ENCODE data around the gene PDXDC1. TPM values are rescaled to one million over a fixed set of nuclear protein-coding genes. Genes with fewer than 3 reads are reported as not detected.
A peak's percentile ranks its signal among the peaks of the same experiment; 100 is the strongest.
"Not testable (repeated sequence)": the region's sequence is repeated elsewhere in the genome, so short reads cannot be mapped to it uniquely, and the experiment has no call there.

Gene PDXDC1
- total RNA-seq, 1 experiment from 2014 or later: 75.9 TPM

GRCh38 chr16:15071013-15071412 lies 96.2 kb downstream of the PDXDC1 start:
- peaks cover 46% of the 10 kb centered on the region for H3K36me3 ChIP-seq
- not testable (repeated sequence) for H3K27ac ChIP-seq; H3K4me3 ChIP-seq; H3K4me1 ChIP-seq (replicated peaks); H3K27me3 ChIP-seq (replicated peaks); DNase-seq (ENCODE audit: low read depth in 1 of 2, low spot score in 2 of 2); H3K9me3 ChIP-seq (replicated peaks)

GRCh38 chr16:15071916-15072769 lies 97.3 kb downstream of the PDXDC1 start:
- H3K4me1 ChIP-seq (replicated peaks); H3K27me3 ChIP-seq (replicated peaks); H3K27ac ChIP-seq; H3K4me3 ChIP-seq; H3K9me3 ChIP-seq (replicated peaks): not testable (repeated sequence)
- H3K36me3 ChIP-seq: peaks cover 50% of the 10 kb centered on the region
- DNase-seq (ENCODE audit: low read depth in 1 of 2, low spot score in 2 of 2): peak in 1 of 2 experiments; percentile 18

DNA sequence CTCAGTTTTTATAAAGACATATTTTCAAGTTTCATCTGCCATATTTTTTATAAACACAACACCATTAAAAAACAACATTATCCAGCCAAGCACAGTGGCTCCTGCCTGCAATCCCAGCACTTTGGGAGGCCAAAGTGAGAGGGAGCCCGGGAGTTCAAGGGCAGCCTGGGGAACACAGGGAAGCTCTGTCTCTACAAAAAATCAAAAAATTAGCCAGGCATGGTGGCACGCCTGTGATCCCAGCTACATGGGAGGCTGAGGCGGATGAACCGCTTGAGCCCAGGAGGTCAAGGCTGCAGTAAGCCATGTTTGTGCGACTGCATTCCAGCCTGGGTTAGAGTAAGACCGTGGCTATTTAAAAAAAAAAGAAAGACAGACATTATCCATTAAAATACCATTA lies 98.3 kb downstream of the PDXDC1 start:
- H3K27ac ChIP-seq: no peak overlapping the region
- H3K4me3 ChIP-seq: no peak overlapping the region
- H3K36me3 ChIP-seq: peaks cover 50% of the 10 kb centered on the region
- H3K27me3 ChIP-seq (replicated peaks): no peaks in the 10 kb centered on the region
- DNase-seq (ENCODE audit: low read depth in 1 of 2, low spot score in 2 of 2): no peak
- H3K4me1 ChIP-seq (replicated peaks): no peaks in the 10 kb centered on the region
- H3K9me3 ChIP-seq (replicated peaks): no peaks in the 10 kb centered on the region

- H3K27ac ChIP-seq; H3K4me3 ChIP-seq; H3K9me3 ChIP-seq (replicated peaks); H3K27me3 ChIP-seq (replicated peaks); DNase-seq (ENCODE audit: low read depth in 1 of 2, low spot score in 2 of 2); H3K4me1 ChIP-seq (replicated peaks): not testable (repeated sequence)
- peaks cover 46% of the 10 kb centered on the region for H3K36me3 ChIP-seq
Observed at GRCh38 chr16:15076161-15076560, 101.3 kb downstream of the PDXDC1 start.

- H3K4me3 ChIP-seq; H3K27ac ChIP-seq; H3K9me3 ChIP-seq (replicated peaks); DNase-seq (ENCODE audit: low read depth in 1 of 2, low spot score in 2 of 2); H3K27me3 ChIP-seq (replicated peaks); H3K4me1 ChIP-seq (replicated peaks): not testable (repeated sequence)
- H3K36me3 ChIP-seq: peaks cover 23% of the 10 kb centered on the region
Observed at GRCh38 chr16:15080883-15081282, 106.1 kb downstream of the PDXDC1 start.

- H3K27me3 ChIP-seq (replicated peaks); H3K4me3 ChIP-seq; DNase-seq (ENCODE audit: low read depth in 1 of 2, low spot score in 2 of 2); H3K4me1 ChIP-seq (replicated peaks); H3K9me3 ChIP-seq (replicated peaks); H3K27ac ChIP-seq: not testable (repeated sequence)
- H3K36me3 ChIP-seq: peaks cover 25% of the 10 kb centered on the region
Observed at GRCh38 chr16:15082788-15083187, 108.0 kb downstream of the PDXDC1 start.

GRCh38 chr16:15090663-15091269 lies 115.9 kb downstream of the PDXDC1 start:
- DNase-seq (ENCODE audit: low read depth in 1 of 2, low spot score in 2 of 2); H3K4me1 ChIP-seq (replicated peaks); H3K9me3 ChIP-seq (replicated peaks); H3K27me3 ChIP-seq (replicated peaks); H3K4me3 ChIP-seq; H3K27ac ChIP-seq: not testable (repeated sequence)
- H3K36me3 ChIP-seq: peaks cover 16% of the 10 kb centered on the region

GRCh38 chr16:15093571-15093954 lies 118.7 kb downstream of the PDXDC1 start:
- peak overlapping the region; percentile 42 for H3K4me3 ChIP-seq
- H3K27me3 ChIP-seq (replicated peaks); DNase-seq (ENCODE audit: low read depth in 1 of 2, low spot score in 2 of 2); H3K4me1 ChIP-seq (replicated peaks); H3K9me3 ChIP-seq (replicated peaks); H3K36me3 ChIP-seq: not testable (repeated sequence)
- H3K27ac ChIP-seq: peak overlapping the region; percentile 36

- H3K4me1 ChIP-seq (replicated peaks); H3K36me3 ChIP-seq; H3K9me3 ChIP-seq (replicated peaks); H3K27me3 ChIP-seq (replicated peaks): not testable (repeated sequence)
- H3K27ac ChIP-seq: peak within 1 kb of the TSS; percentile 78
- DNase-seq (ENCODE audit: low read depth in 1 of 2, low spot score in 2 of 2): peak; percentile 87 to 94
- H3K4me3 ChIP-seq: peak within 1 kb of the TSS; percentile 42
Observed at GRCh38 chr16:15093955-15094827, 119.4 kb downstream of the PDXDC1 start, which contains the start of gene RRN3. Gene RRN3, minus strand, starts transcription at chr16:15094272. Its CDS starts 39 bp downstream, at chr16:15094233.

GRCh38 chr16:15096583-15096972 lies 121.8 kb downstream of the PDXDC1 start:
- H3K4me1 ChIP-seq (replicated peaks); H3K27me3 ChIP-seq (replicated peaks); DNase-seq (ENCODE audit: low read depth in 1 of 2, low spot score in 2 of 2): not testable (repeated sequence)

DNA sequence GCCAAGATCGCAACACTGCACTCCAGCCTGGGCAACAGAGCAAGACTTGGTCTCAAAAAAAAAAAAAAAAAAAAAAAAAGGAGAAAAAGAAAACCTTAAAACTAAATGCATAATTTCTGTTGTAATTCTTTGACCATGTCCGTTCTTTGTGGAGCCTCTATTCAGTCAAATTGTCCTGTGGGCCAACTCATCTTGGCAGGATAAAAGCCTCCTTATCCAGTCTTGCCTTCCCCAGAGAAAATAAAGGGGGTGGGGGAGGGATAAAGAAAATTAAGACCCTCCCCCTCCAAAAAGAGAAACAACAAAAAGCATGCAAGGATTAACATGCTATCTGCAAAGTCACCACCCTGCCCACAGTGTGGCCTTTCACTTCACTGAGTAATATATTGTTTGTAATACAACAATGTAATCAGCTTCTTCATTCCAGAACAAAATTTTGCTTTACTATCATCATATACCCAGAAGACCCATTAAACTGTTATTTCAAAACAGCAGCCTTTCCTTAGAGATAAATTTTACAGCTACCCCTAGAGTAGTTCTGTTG lies 124.6 kb downstream of the PDXDC1 start:
- not testable (repeated sequence) for H3K27ac ChIP-seq; H3K36me3 ChIP-seq; H3K27me3 ChIP-seq (replicated peaks); H3K4me1 ChIP-seq (replicated peaks); H3K4me3 ChIP-seq; DNase-seq (ENCODE audit: low read depth in 1 of 2, low spot score in 2 of 2); H3K9me3 ChIP-seq (replicated peaks)

More at GRCh38 chr16:15096583-15096972, 121.8 kb downstream of the PDXDC1 start:
- H3K36me3 ChIP-seq; H3K9me3 ChIP-seq (replicated peaks); H3K27ac ChIP-seq; H3K4me3 ChIP-seq: not testable (repeated sequence)

- DNase-seq (ENCODE audit: low read depth in 1 of 2, low spot score in 2 of 2); H3K9me3 ChIP-seq (replicated peaks); H3K27ac ChIP-seq; H3K36me3 ChIP-seq; H3K4me3 ChIP-seq; H3K27me3 ChIP-seq (replicated peaks); H3K4me1 ChIP-seq (replicated peaks): not testable (repeated sequence)
Observed at GRCh38 chr16:15100372-15100987, 125.7 kb downstream of the PDXDC1 start.

DNA sequence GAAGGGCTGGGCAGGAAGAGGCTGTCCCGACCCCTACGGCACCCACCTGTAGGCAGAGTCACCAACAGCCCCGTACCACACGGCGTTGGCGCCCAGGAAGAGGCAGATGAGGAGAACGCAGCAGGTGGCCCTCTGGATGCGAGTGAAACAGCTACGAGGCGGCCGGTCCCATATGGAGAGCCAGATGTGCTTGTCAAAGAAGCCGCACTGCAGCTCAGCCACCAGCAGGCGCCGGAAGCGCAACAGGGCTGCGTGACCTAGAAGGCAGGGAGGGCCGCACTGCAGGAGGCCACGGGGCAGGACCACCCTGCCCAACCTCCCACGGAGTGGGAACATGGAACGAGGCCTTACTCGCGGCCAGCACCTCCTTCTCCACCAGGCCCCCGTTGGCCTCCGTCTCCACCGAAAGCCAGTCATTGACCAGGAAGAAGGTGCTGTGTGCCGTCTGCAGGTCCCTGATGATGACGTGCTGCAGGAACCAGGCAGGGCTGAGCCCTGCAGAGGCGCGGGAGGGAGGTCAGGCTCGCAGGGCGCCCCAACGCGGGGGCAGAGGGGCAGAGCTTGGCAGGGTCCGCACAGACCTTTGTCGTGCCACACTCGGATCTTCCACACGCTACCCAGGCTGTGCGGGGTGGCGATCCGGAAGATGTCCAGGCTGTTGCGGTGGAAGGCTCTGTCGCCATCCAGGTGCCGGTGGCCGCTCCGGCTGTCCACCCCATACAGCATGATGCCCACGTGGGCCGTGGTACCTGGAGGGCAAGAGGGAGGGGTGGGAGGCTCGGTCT lies 153.0 kb downstream of the PDXDC1 start:
- H3K27ac ChIP-seq; DNase-seq (ENCODE audit: low read depth in 1 of 2, low spot score in 2 of 2): not testable (repeated sequence)

More for the DNA sequence above, 153.0 kb downstream of the PDXDC1 start:
- not testable (repeated sequence) for H3K36me3 ChIP-seq; H3K4me1 ChIP-seq (replicated peaks); H3K9me3 ChIP-seq (replicated peaks); H3K4me3 ChIP-seq; H3K27me3 ChIP-seq (replicated peaks)
